IPS-11a (cell line): ENCODE measurements around the gene CLDN4.
"Not testable (repeated sequence)": the region's sequence is repeated elsewhere in the genome, so short reads cannot be mapped to it uniquely, and the experiment has no call there.

Experiments used
- H3K4me3 ChIP-seq: one replicate; pipeline ENCODE4 v1.5.1; 2013; ENCODE audit warnings: low read depth, low read length, control low read depth

The CLDN4 gene, protein sequence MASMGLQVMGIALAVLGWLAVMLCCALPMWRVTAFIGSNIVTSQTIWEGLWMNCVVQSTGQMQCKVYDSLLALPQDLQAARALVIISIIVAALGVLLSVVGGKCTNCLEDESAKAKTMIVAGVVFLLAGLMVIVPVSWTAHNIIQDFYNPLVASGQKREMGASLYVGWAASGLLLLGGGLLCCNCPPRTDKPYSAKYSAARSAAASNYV

DNA sequence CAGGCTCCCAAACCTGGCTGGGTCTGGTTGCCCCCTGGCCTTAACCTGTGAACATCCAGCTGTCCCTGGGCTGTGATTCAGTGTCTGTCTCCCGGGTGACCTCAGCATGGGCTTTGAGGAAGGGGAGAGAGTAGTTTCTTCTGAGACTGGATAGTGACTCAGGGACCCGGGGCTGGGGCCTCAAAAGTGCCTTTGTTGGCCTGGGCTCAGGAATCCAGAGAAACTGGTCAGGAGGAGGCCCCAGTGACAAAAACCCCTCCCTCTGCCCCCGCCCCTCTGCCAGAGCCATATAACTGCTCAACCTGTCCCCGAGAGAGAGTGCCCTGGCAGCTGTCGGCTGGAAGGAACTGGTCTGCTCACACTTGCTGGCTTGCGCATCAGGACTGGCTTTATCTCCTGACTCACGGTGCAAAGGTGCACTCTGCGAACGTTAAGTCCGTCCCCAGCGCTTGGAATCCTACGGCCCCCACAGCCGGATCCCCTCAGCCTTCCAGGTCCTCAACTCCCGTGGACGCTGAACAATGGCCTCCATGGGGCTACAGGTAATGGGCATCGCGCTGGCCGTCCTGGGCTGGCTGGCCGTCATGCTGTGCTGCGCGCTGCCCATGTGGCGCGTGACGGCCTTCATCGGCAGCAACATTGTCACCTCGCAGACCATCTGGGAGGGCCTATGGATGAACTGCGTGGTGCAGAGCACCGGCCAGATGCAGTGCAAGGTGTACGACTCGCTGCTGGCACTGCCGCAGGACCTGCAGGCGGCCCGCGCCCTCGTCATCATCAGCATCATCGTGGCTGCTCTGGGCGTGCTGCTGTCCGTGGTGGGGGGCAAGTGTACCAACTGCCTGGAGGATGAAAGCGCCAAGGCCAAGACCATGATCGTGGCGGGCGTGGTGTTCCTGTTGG is at the start of gene CLDN4:
Gene CLDN4 (plus strand): TSS at position 316 of the 903 bp plus-strand sequence. CDS start 206 bp downstream, at position 522.
- H3K4me3 ChIP-seq: peak within 1 kb of the TSS; percentile 20

DNA sequence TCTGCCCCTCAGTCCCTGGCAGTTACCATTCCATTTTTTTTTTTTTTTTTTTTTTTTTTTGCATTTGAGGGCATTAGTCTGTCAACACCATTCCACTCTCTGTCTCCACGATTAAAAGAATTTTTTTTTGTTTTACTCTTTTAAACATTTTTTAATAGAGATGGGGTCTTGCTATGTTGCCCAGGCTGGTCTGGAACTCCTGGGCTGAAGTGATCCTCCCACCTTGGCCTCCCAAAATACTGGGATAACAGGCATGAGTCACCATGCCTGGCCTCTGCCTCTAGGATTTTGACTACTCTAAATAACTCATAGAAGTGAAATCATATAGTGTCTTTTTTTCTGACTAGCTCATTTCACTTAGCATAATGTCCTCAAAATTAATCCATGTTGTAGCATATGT is 44.2 kb upstream of the CLDN4 start:
- H3K4me3 ChIP-seq: no peak overlapping the region

DNA sequence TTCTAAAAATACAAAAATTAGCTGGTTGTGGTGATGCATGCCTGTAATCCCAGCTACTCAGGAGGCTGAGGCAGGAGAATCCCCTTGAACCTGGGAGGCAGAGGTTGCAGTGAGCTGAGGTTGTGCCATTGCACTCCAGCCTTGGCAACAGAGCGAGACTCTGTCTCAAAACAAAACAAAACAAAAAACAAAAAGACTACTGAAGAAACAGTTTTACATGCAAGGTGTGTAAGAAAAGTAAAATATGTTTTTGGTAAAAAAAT is 43.1 kb upstream of the CLDN4 start:
- H3K4me3 ChIP-seq: not testable (repeated sequence)

DNA sequence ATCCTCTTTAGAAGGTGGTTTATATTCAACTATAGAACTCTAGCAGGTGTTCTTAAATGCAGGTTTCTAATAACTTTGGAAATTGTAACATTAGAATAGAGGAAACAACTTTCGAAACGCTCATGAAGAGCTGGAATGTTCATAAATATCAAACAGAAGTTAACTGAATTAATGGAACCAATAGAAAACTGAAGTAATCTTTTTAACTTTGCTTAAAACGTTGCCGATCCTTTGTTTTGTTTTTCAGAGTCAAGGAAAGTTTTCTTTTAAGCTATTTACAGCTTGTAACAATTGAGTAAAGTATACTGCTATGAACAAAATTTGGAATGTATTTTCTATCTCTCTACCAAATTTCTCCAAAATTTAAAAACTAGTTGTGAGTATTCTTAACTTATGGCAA is 41.7 kb upstream of the CLDN4 start:
- H3K4me3 ChIP-seq: no peak overlapping the region

DNA sequence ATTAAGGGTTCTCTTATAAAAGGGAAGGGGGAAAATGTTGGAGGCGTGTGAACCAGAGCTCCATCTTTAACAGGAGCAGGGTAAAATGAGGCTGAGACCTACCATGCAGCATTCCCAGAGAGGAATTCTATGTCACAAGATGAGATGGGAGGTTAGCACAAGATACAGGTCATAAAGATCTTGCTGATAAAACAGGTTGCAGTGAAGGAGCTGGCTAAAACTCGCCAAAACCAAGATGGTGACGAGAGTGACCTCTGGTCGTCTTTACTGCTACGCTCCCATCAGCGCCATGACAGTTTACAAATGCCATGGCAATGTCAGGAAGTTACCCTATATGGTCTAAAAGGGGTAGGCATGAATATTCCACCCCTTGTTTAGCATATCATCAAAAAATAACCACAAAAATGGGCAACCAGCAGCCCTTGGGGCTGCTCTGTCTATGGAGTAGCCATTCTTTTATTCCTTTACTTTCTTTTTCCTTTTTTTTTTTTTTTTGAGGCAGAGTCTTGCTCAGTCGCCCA is 39.6 kb upstream of the CLDN4 start:
- H3K4me3 ChIP-seq: not testable (repeated sequence)

DNA sequence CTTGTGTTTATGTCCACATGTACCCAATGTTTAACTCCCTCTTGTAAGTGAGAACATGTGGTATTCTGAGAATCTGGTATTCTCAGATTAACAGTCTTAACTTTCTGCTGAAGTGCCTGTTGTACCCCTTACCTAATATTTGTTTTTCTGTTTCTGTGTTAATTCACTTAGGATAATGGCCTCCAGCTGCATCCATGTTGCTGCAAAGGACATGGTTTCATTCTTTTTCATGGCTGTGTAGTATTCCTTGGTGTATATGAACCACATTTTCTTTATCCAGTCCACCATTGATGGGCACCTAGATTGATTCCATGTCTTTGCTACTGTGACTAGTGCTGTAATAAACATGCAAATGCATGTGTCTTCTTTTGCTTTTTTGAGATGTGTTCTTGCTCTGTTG is 35.6 kb upstream of the CLDN4 start:
- H3K4me3 ChIP-seq: not testable (repeated sequence)

DNA sequence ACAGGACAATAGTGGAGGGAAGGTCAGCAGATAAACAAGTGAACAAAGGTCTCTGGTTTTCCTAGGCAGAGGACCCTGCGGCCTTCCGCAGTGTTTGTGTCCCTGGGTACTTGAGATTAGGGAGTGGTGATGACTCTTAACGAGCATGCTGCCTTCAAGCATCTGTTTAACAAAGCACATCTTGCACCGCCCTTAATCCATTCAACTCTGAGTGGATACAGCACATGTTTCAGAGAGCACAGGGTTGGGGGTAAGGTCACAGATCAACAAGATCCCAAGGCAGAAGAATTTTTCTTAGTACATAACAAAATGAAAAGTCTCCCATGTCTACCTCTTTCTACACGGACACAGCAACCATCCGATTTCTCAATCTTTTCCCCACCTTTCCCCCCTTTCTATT is 34.1 kb upstream of the CLDN4 start:
- not testable (repeated sequence) for H3K4me3 ChIP-seq

DNA sequence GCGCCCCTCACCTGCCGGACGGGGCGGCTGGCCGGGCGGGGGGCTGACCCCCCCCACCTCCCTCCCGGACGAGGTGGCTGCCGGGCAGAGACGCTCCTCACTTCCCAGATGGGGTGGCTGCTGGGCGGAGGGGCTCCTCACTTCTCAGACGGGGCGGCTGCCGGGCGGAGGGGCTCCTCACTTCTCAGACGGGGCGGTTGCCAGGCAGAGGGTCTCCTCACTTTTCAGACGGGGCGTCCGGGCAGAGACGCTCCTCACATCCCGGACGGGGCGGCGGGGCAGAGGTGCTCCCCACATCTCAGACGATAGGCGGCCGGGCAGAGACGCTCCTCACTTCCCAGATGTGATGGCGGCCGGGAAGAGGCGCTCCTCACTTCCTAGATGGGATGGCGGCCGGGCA is 33.6 kb upstream of the CLDN4 start:
- not testable (repeated sequence) for H3K4me3 ChIP-seq

DNA sequence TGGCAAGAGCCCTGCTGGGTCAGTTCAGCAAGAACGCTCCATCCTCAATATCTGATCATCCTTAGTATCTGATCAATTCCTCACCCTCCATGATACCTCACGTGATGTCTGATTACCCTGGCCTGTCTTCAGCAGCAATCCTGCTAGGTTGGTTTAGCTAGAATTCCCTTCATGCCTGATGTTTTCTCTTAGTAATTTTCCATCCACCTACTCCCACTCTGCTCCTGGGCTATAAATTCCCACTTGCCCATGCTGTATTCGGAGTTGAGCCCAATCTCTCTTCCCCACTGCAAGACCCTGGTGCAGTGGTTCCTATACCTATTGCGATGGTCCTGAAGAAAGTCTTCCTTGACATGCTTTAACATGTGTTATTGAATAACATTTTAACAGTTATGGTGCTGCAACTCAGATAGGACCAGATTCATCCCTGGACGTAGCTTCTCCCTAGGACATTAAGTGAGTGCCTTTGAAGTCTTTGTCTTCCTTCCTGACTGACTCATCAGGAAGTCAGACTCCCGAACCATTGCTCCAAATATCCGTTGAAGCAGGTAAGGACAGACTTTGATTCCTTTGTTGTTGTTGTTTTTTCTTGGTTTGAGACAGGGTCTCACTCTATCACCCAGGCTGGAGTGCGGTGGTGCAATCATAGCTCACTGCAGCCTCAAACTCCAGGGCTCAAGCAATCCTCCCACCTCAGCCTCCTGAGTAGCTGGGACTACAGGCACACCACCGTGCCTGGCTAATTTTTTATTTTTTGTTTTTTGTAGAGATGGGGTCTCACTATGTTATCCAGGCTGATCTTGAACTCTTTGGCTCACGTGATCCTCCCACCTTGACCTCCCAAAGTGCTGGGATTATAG is 31.3 kb upstream of the CLDN4 start:
- no peak overlapping the region for H3K4me3 ChIP-seq

DNA sequence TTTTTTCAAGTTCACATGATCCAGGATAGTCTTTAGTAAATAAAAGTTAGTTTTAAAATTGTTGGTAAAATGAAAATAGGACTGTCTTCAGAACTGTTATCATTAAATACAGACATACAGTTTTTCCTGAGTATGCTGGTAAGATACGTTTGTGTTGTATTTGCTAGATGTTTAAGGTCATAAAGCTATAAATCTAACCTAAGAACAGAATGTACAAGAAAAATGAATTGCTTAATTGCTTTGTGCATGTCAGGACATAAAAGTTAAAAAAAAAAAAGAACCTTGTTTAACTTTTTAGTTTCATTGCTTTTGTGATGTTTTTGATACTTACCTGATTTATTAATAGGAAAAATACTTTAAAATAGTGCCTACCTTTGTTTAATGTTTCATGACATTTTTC is 29.2 kb upstream of the CLDN4 start:
- H3K4me3 ChIP-seq: no peak overlapping the region

DNA sequence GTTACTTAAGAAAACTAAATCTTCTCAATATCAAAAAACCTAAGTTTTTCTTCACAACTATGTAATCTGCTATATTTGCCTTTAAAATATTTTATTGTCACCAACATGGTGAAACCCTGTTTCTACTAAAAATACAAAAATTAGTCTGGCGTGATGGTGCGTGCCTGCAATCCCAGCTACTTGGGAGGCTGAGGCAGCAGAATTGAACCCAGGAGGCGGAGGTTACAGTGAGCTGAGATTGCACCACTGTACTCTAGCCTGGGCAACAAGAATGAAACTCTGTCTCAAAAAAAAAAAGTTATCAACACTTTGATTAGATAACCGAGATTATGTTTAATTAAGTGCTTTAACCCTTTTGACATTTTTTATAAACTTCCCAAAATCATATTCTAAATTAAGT is 28.3 kb upstream of the CLDN4 start:
- H3K4me3 ChIP-seq: no peak overlapping the region

DNA sequence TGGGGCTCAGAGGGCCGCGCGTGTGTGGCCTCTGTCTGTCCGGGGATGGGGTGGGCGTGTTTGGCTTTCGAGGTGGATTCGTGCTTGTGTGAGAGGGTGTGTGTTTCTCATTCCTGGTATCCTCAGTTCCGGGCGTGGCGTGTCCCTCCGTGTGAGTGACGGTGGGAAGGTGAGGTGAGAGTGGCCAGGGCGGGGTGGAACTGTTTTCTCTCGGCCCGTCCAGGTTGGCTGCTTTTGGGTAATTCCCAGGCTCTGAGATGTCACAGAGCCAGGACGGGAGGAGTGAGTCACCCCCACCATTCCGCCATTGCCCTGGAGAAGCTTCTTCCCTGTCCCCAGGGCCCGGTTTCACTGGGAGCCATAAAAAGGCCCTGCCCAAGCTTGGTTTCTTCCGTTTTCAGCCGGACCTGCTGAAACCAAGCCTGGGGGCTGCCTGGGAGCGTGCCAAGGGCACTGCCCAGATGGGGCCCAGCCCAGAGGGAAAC is 21.3 kb upstream of the CLDN4 start:
- no peak overlapping the region for H3K4me3 ChIP-seq

DNA sequence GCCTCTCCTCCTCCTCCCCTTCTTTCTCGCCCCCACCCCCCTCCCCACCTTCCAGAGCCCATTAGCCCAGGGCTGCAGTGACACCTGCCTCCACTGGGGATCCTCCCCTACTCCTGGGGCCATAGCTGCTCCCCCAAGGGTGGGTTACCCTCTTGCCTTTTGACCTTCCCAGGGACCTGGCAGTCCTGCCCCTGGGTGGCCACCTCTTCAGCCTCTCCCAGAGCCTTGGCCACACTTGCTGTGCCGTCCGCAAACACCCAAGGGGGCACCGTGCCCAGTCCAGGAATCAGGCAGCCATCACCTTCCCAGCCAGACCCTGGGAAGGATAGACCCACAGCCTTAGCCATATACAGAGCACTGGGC is 19.8 kb upstream of the CLDN4 start:
- H3K4me3 ChIP-seq: no peak overlapping the region

DNA sequence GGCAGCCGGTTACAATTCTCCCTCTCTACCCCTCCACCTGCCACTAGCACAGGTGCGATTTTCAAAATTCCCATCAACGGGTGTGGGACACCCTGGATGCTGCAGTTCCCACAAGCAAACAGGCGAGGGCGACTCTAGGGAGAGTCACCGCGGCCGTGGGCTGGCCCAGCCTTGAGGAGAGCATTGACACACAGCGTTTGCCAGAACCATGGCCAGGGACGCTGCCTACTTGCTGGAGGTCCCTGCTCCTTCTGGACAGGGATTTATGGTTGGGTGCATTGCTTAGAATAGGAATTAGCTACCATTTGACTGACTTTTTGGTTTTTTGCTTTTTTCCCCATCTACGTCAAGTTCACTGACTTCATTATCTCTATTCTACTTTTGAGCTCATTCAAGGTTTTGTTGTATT is 19.0 kb upstream of the CLDN4 start:
- no peak overlapping the region for H3K4me3 ChIP-seq

DNA sequence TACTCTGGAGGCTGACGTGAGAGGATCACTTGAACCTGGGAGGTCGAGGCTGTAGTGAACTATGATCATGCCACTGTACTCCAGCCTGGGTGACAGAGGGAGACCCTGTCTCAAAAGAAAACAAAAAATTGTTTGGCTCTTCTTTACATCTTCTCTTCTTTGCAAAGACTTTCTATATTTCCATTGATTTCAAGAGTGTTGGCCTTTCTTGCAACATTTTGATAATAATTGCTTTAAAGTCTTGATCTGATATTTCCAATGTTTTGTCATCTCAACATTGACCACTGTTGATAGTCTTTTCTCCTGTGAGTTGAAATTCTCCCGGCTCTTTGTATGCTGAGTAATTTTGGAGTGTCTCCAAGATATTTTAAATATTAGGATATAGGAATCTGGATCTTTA is 17.8 kb upstream of the CLDN4 start:
- H3K4me3 ChIP-seq: no peak overlapping the region

DNA sequence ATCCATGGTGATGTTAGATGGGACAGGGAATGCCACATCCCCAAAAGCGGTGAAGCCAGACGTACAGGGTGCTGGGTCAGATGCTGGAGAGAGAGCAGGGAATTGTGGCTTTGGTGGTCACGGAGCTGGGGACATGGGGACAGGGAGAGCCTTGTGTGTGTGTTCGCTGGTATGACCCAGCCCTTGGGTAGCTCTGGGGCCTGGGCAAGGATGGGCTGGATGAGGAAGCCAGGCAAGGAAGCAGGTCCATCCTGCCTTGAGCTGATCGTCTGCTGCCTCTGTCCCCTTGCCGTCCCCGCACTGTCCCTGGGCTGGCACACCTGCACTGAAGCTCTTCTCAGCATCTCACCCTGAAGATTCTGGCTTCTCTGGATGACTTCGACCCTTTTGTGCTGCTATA is 15.4 kb upstream of the CLDN4 start:
- H3K4me3 ChIP-seq: no peak overlapping the region

DNA sequence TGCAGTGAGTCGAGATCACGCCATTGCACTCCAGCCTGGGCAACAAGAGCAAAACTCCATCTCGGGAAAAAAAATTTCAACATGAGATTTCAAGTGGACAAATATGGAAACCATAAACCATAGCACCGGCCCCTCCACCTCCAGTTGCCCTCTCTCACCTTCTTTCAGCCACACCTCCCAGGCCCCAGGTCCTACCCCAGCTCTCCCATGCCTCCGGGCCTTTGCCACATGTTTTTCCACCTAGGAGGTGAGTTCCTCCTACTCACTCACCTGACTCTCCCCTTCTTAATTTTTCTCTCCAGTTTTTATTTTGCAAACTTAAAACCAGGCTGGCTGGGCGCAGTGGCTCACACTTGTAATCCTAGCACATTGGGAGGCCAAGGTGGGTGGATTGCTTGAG is 13.7 kb upstream of the CLDN4 start:
- H3K4me3 ChIP-seq: no peak overlapping the region

DNA sequence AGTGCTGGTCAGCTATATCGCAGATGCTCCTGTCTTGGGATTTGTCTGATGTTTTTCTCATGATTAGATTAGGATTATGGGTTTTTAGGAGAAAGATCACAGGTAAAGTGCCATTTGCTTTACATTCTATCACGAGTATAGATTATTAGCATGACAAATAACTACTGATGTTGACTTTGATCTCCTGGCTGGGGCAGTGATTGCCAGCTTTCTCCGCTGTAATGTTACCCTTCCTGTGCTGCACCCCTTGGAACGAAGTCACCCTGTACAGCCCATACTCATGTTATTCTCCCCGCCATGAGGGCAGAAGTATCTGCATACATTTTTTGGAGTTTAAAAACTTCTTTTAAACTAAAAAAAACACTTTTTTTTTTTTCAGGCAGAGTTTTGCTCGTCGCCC is 10.8 kb upstream of the CLDN4 start:
- H3K4me3 ChIP-seq: no peak overlapping the region

DNA sequence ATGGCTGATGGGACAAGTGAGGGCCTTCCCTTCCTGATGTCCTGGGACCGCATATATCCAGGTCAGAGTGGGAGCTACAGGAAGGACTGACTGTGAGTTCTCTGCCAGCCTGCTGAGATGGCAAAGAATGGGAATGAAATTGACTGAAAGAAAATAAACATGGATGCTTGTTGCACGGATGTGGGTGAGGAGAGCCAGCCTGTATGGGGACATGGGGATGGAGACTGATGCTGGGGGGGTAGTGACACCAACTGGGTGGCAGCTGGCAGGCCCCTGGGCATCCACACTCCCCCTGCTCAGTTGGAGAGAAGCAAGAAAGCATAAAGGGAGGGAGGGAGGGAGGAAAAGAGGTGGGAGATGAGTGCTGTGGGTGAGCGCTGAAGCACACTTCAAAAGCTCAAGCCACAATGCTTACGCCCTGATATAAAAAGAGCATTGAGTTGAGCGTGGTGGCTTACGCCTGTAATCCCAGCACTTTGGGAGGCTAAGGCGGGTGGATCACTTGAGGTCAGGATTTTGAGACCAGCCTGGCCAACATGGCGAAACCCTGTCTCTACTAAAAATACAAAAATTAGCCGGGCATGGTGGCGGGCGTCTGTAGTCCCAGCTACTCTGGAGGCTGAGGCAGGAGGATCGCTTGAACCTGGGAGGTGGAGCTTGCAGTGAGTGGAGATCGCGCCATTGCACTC is 9.1 kb upstream of the CLDN4 start:
- H3K4me3 ChIP-seq: not testable (repeated sequence)

DNA sequence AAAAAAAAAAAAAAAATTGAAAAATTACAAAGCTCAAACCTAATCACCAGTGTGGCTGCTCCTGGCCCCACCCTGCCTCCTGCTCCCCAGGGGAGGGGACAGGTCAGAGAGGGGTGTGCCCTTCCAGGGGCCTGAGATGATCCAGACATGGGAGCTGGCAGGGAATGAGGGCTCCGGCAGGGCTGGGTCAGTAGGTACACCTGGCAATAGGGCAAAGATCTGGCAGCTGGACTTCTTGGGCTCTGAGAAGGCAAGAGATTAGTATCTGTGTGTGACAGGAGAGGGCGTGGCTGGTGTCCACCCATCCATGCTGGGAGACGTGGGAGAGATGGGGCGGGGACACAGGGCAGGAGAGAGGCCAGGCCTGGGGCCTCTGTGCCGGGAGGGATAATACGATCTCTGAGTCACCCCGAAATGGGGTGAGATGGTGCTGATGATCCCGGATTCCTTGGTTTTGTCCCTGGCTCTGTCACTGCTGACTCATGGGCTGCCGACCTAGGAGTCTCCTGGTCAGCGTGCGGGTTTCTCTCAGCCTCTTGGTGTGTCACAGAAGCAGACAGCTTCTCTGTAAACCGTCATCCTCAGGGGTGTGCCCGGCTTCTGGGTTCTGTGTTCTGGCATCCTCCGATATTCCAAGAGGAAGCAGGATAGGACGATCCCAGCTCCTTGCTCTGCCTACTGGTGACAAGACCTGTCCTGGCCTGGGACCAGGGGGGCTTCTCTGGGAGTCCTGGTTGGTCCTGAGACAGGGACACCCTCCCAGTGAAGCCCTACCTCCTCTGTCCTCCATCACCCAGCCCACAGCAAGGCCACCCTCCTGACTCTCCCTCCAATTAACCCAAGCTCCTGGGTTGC is 8.2 kb upstream of the CLDN4 start:
- H3K4me3 ChIP-seq: no peak overlapping the region
